GM18868 (cell line): Measurements from ENCODE around the gene HYOU1.
"Not testable (repeated sequence)": the region's sequence is repeated elsewhere in the genome, so short reads cannot be mapped to it uniquely, and the experiment has no call there.

Experiments
- ATAC-seq: cut with Tn5 transposase; IDR thresholded peaks from one replicate; pipeline ENCODE4 v1.9.1; 2021; ENCODE audit warnings: mild to moderate bottlenecking, moderate library complexity; ENCODE audit not compliant: unreplicated experiment

Gene HYOU1, protein sequence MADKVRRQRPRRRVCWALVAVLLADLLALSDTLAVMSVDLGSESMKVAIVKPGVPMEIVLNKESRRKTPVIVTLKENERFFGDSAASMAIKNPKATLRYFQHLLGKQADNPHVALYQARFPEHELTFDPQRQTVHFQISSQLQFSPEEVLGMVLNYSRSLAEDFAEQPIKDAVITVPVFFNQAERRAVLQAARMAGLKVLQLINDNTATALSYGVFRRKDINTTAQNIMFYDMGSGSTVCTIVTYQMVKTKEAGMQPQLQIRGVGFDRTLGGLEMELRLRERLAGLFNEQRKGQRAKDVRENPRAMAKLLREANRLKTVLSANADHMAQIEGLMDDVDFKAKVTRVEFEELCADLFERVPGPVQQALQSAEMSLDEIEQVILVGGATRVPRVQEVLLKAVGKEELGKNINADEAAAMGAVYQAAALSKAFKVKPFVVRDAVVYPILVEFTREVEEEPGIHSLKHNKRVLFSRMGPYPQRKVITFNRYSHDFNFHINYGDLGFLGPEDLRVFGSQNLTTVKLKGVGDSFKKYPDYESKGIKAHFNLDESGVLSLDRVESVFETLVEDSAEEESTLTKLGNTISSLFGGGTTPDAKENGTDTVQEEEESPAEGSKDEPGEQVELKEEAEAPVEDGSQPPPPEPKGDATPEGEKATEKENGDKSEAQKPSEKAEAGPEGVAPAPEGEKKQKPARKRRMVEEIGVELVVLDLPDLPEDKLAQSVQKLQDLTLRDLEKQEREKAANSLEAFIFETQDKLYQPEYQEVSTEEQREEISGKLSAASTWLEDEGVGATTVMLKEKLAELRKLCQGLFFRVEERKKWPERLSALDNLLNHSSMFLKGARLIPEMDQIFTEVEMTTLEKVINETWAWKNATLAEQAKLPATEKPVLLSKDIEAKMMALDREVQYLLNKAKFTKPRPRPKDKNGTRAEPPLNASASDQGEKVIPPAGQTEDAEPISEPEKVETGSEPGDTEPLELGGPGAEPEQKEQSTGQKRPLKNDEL

DNA sequence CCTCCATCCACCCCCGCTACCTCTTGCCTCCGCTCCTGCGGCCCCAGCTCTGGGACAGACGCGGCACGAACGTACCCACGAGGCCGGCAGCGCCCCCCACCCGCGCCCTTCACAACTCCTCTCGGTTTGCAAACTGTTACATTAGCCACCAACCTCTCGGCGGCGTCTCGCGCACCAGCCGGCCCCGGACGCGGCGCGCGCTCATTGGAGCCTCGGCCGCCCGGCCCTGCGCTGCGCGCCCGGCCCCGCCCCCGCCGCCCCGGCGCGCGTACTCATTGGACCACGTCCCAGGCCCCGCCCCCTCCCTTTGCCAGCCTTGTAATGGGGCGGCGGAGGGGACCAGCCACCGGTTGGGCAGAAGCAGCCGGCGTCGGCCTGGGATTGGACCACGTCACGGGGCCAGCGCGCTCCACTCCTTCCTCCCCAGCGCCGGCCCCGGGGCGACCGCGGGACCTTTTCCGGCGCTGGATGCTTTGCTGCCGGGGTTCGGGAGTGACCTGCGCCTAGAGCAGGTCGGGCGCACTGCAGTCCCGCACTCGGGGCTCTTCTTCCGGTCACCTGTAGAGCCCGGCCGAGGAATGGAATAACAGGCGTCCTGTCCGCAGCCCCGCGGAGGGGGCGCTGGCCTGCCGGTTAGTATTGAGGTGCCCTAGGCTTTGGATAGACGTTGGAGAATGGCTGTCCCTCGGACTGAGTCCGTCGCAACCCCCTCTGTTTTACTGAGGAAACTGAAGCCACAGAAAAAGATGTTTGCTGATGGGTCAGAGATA is at the start of gene HYOU1:
TSS of gene HYOU1 (minus strand) at position 206 of the 770 bp plus-strand sequence. CDS start 1,045 bp downstream, outside the sequence.
- peak; percentile 92 for ATAC-seq

DNA sequence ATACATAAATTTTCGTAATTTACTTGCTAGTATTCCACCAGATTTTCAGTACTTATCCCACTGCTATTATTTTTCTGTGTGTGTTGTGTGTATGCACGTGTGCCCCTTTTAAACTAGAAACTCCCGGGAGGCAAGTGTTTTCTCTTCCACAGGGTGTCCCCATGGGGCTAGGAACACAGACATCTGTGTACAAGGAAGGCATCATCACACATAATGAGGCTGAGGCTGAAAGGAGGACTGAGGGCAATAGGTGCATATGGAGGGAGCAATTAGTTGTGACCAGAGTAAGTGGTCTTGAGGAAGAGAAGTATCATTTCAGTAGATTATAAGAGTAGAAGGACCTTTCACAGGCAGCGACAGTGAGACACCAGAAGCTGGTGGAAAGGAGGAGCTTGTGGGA is 46.8 kb upstream of the HYOU1 start:
- no peak for ATAC-seq

DNA sequence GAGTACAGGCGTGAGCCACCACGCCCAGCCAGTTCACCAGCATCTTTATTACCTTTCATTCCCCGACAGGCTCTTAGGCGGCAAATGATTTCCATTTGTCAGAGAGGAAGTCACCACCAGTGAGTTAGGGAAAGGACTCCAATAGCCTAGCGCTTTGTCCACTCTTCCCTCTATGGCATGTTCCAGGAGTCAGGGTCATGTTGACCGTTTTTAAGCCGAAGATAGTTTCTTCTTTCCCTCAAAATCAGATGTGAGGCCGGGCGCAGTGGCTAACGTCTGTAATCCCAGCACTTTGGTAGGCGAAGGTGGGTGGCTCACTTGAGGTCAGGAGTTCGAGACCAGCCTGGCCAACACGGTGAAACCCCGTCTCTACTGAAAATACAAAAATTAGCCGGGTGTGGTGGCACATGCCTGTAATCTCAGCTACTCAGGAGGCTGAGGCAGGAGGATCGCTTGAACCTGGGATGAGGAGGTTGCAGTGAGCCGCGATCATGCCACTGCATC is 46.2 kb upstream of the HYOU1 start:
- not testable (repeated sequence) for ATAC-seq

DNA sequence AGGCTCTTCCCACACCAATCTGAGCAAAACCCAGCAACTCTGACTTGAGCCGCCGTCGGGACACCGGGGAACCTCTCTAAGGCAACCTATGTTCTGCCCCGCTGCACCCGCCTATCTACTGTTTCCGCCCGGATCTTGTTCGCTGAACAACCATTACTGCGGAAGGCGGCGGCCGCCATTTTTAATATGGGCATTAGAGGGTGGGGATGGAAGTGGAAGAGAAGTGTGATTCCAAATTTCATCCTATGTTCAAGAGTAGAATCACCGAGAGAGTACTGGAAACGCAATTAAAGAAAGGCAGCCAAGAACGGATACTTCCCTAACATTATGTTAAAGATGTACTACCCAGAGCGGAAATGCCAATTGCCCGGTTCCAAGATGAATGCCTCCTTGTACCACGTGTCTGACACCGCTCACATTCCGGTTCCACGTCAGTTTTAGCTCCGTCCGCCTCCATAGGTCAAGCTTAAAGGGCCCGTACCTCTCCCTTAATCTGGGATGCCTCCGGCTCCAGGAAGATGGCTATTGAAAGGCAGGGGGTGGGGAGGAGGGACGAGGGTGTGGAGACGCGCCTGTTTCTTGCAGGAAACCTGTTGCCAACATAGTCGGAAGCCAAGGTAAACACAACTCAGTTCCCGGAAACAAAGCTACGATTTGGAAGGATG is 44.9 kb upstream of the HYOU1 start, which contains the start of gene DPAGT1:
TSS of gene DPAGT1 (minus strand) at position 95 of the 665 bp plus-strand sequence. CDS start 198 bp downstream, outside the sequence.
- ATAC-seq, result peak; percentile 79

DNA sequence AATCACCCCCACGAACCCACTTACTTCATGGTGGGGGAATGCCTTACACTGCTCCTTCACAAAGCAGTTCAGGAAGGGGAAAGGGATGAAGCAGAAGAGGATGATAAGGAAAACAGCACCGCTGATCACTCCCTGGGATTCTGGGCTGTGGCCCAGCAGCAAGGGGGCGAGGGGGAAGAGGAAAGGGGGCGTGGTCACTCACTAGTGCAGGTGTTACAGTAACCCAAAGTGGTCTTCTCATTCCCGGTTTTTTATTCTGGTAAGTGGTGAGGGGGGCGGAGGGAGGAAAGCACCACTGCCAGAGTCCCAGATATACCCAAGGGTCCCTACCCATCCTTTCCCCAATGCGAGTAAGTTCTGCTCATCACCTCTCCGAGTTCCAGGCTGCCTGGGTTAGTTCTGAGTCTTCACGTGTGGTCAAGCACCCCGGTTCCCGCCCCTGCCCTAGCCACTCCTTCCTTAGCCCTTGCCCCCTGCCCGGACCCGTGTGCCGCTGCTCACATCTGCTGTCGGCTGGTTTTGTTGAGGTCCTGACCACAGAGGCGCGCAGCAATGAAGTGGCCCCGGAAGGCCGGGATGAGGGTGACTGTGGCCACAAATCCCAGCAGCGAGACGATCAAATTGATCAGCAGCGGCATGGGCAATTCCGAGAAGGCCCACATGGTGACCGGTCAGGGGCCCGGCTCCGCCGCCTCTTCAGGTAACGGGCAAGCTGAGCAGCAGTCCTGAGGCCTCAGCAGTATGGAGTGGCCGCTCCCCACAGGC is 44.2 kb upstream of the HYOU1 start:
- ATAC-seq, result peak; percentile 12

DNA sequence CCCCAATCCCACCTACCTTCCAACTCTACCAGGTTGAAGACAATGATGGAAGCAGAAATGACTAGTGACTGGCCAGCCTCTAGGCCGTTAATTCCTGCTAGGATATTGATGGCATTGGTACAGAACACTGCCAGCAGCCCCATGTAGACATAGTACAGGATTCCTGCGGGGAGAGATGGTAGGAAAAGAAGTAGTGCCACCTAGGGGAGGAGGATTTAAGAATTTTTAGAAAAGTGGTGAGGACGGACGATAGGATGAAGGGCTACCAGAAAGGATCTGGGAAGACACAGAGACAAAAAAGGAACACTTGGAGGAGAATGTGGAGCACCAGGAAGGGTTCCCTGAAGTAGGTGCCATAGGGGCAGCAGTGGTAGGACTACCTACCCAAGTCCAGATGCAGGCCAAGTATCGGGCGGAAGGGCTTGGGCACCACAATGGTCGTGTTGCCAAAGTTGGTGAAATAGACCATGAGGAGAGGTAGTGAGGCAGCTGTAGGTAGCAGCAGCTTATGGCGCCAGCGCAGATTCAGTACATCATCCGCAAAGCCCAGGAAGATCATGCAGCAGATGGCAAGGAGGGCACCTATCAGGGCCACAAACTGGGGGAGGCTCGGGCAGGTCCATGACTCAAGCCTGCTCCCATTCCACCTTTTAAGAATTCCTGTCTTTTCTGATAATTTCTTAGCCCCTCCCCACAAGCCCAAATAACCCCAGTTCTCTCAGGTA is 43.4 kb upstream of the HYOU1 start:
- no peak for ATAC-seq

DNA sequence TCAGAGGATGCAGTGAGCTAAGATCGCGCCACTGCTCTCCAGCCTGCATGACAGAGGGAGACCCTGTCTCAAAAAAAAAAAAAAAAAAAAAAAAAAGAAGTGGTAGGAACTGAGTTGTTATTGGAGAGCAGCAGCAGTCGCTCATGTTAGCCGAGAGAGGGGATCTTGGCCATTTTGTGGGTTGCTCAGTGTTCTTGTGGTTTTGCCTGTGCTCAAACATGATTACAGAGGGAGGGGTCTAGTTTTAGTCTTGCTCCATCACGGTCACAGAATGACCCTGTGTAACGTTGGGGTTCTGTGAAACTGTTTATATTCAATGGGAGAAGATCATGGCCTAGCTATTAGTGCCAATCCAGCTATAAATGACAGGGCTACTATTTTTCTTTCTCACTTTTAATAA is 42.7 kb upstream of the HYOU1 start:
- no peak for ATAC-seq

DNA sequence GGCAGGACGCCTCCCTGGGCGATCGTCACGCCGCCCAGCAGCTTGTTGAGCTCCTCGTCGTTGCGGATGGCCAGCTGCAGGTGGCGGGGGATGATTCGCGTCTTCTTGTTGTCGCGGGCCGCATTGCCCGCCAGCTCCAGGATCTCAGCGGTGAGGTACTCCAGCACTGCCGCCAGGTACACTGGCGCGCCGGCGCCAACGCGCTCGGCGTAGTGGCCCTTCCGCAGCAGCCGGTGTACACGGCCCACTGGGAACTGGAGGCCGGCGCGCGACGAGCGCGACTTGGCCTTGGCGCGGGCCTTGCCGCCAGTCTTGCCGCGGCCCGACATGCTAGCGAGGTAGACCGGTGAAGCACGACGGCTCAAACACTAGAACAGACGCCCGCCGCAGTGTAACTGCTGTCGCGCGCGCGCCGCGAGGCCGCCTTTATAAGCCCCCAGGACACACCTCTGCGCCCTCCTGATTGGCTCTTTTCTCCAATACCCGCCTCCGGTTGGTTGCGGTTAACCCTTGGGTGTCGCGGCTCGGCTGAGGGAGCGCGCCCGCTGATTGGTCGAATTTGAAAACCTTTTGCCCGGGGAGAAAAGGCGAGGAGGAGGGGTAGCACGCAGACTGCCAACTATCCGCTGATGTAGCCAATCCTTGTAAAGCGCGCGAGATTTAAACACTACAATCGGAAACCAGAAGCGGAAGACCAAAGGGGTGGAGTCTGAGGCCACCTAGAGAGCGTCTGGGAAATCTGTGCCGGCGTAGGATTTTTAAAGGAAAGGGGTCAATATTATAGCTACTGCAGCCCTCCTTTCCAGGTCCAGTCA is 38.3 kb upstream of the HYOU1 start:
- peak; percentile 83 for ATAC-seq

DNA sequence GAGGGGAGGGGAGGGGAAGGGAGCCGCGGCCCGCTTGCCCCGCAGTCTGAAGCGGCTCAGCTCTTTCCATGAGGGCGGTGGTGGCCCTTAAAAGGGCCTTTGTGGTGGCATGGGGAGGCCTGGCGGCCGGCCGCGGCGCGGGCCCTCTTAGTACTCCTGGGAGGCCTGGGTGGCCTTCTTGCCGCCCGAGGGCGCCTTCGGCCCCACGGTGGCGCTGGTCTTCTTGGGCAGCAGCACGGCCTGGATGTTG is 37.7 kb upstream of the HYOU1 start:
- peak; percentile 41 for ATAC-seq

DNA sequence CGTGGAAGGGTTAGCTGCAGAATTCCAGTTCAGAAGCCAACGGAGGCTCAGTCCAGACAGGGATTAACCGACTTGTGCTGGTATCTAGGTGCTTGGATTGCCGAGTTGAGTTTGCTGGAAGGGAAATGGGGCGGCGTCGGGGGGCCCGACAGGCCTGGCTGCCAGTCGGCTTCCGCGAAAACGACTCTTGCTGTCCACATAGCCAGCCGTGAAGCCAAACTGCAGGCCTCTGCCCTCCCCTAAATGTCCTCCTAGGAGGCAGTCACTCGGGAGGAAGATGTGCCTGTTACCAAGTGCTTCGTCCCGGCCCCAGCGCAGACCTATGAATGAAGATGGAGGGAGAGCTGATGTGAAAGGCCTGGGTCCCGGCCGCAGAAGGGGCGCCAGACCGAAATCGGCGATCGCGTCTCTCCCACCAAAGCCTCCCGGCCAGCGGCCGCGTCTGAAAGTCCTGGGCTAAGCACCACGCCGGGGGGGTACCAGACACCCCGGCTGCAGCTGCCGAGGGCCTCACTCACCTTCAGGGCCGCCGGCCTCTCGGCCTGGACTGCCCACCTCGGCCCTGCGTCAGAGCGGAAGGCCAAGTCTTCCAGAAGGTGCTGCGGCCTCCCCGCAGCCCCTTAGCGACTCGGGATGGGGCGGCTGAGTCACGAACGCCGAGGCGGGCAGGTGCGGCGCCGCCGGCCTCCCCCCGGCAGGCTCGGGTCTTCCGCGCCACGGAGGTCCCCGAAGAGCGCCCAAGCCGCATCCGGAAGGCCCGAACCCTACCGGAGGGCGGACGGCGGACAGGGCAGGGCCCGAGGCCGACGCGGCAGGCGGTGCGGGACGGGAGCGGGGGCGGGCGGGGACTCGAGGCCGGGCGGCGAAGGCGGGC is 37.2 kb upstream of the HYOU1 start:
- ATAC-seq, result peak; percentile 2

DNA sequence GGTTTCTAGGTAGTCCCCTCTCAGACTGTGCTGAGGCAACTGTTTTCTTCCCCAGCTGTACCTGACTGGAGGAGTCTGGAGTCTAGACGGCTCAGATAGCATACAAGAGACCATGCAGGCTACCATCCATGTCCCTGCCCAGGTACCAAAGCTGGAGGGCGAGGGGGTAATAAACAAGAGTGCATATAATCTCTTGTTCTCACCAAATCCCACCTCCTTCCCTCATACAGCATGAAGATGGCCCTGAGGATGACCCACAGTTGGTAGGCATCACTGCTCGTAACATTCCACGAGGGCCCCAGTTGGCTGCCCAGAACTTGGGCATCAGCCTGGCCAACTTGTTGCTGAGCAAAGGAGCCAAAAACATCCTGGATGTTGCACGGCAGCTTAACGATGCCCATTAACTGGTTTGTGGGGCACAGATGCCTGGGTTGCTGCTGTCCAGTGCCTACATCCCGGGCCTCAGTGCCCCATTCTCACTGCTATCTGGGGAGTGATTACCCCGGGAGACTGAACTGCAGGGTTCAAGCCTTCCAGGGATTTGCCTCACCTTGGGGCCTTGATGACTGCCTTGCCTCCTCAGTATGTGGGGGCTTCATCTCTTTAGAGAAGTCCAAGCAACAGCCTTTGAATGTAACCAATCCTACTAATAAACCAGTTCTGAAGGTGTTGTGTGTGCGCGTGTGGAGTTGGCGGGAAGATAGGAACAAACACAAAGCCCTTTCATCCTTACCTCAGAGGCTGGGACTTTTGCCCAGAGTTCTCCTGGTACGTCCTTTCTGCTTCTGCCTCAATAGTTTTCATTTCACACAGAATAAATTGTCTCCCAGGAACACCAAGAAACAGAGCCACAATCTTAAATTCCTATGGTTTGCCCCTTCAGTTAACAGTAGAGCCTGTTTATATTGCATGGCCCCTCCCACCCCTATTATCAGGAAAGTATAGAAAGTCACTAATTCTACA is 36.2 kb upstream of the HYOU1 start:
- no peak for ATAC-seq

DNA sequence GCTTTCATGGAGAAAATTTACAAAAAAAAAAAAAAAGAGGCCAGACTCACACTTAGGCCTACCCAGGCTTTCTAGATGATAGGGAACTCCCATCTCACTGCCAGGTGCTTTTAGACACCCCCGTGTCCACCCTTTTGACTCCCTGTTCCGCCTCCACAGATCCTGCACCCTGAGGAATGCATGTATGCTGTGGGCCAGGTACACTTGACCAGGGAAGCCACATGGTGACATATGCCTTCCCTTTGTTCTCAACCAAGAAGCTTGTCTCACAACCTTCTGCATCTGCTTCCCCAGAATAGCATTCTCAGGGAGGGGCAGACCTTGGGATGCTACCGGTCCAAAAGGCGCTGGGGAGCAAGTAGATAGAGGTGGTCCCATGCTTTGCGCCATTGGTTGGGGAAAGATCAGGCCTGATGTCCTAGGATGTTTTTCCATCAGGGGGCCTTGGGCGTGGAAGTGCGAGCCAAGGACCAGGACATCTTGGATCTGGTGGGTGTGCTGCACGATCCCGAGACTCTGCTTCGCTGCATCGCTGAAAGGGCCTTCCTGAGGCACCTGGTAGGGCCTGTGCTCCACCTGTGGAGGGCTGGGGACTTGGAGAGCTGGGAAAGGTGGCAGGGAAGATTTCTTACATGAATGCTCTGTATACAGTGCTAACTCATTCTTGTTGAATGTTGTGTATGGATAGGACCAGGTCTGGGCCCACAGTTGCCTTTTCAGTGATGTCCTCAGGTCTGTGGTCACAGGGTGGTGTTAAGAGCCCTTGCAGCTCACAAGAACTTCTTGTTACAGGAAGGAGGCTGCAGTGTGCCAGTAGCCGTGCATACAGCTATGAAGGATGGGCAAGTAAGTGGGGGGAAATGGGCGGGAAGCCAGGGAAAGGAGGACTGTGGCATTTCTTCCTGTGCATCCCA is 35.2 kb upstream of the HYOU1 start:
- no peak for ATAC-seq

DNA sequence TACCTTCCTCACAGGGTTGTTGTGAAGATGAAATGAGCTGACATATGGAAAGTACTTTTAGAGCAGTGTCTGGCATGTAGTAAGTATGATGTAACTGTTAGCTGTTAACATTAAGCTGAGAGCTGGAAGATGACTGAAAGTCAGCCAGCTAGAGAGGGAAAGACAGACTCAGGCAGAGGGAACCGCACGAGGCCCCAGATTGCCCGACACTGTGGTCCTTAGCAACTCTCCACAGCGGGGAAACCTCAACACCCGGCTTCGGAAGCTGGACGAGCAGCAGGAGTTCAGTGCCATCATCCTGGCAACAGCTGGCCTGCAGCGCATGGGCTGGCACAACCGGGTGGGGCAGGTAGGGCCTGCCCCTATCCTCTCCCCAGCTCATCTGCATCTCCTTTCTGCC is 34.2 kb upstream of the HYOU1 start:
- ATAC-seq, result no peak

DNA sequence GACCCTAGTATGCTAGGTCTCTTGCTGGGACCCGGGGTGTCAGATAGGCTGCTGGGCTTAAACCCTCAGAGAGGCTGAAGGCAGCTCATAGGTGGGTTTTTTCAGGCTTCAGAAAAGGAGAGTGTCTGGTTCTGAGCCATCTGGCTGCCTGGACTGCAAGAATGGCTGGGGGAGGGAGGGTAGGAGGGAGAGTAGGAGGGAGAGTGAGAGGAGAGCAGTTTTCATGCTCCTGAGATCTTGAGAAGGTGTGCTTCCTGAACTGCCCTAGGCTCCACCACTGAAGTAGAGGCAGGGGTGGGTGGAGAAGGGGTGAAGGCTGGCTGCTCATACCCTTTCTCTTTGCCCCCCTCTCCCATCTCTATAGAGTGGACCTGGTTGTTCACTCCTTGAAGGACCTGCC is 32.3 kb upstream of the HYOU1 start:
- ATAC-seq, result no peak

DNA sequence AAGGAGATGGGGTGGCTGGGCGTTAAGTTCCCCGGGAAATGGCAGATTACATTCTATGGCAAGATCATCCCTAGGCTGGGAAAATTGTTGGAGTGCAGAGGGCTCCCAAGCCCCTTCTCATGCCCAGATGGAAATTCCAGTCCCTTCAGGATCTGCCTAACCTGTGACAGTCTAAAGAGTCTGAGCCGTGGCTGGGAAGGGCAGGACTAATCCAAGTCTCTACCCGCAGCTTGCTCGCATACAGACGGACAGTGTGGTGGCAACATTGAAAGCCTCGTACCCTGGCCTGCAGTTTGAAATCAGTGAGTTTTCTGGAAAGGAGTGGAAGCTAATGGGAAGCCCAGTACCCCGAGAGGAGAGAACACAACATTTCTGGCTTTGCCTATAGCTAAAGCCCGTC is 31.4 kb upstream of the HYOU1 start:
- no peak for ATAC-seq
